A549 (cell line): ENCODE results near the gene SORCS2. TPM values are rescaled to one million over a fixed set of nuclear protein-coding genes. Genes with fewer than 3 reads are reported as not detected.

Source experiments
- ATAC-seq, 2 experiments: fragments of 200-7000 bp in 1 of 2; fragments of >200 bp in 1 of 2; cut with Nextera tagmentation in 1 of 2; cut with Tn5 transposase in 1 of 2; 3 replicates each; pipeline versions ENCODE4 v1.8.0 to v1.9.1; 2018 to 2020; ENCODE audit warnings: mild to moderate bottlenecking in 1 of 2, moderate library complexity in 1 of 2
- CTCF ChIA-PET: fragments of 300-600 bp; sonication (Branson Sonifier 250); formaldehyde crosslinking; extraction: SDS; loops from one replicate; lab custom pipeline; 2021; ENCODE audit warnings: antibody characterized with exemption, inconsistent platforms; lab: Yijun Ruan, JAX
- POLR2A ChIA-PET: fragments of 350-600 bp; formaldehyde crosslinking; extraction: SDS; loops from one replicate; lab custom pipeline; 2021; ENCODE audit warnings: antibody characterized with exemption, inconsistent platforms; lab: Yijun Ruan, JAX
- DNase-seq, 2 experiments: peaks; one replicate each; pipeline versions ENCODE4 v3.0.0 to v3.0.0-alpha.2; 2011 to 2016; ENCODE audit warnings: low read depth in 1 of 2, low spot score in 1 of 2
- FAIRE-seq: peaks from 2 replicates; lab custom pipeline; 2011; peaks lifted over from hg19 to GRCh38; lab: Jason Lieb, UNC
- H3K27ac ChIP-seq, 2 experiments: fragments of >200 bp; sonication (Bioruptor Twin); formaldehyde crosslinking; 3 replicates each; pipeline ENCODE4 v1.5.1; 2016 to 2017
- H3K4me1 ChIP-seq: fragments of >200 bp; sonication (Bioruptor Twin); formaldehyde crosslinking; 3 replicates; pipeline ENCODE4 v1.6.1; 2016
- H3K4me2 ChIP-seq: fragments of >200 bp; sonication (Bioruptor Twin); formaldehyde crosslinking; 3 replicates; pipeline ENCODE4 v1.6.1; 2016
- H3K4me3 ChIP-seq: fragments of >200 bp; sonication (Bioruptor Twin); formaldehyde crosslinking; 3 replicates; pipeline ENCODE4 v1.5.1; 2016
- H3K9me3 ChIP-seq: fragments of >200 bp; sonication (Bioruptor Twin); formaldehyde crosslinking; 3 replicates; pipeline ENCODE4 v1.6.1; 2016
- BHLHE40 ChIP-seq: IDR thresholded peaks from 2 replicates; pipeline ENCODE4 v1.6.1; 2012; ENCODE audit warnings: low read depth, low read length, inconsistent platforms
- CBX8 ChIP-seq: fragments of 200-600 bp; sonication (generic); IDR thresholded peaks from 2 replicates; pipeline ENCODE4 v1.6.1; 2016
- CHD2 ChIP-seq: fragments of 150-350 bp; IDR thresholded peaks from 2 replicates; pipeline ENCODE4 v1.6.1; 2014; ENCODE audit warnings: low read length; ENCODE audit not compliant: partially characterized antibody
- EHF ChIP-seq: fragments of 250-450 bp; sonication (Bioruptor Pico); IDR thresholded peaks from 2 replicates; pipeline ENCODE4 v1.5.0; 2020; ENCODE audit warnings: mild to moderate bottlenecking
- EHMT2 ChIP-seq: fragments of 200-600 bp; sonication (generic); IDR thresholded peaks from 2 replicates; pipeline ENCODE4 v1.6.1; 2016; ENCODE audit warnings: antibody characterized with exemption, low read depth, mild to moderate bottlenecking, moderate library complexity
- ELK1 ChIP-seq: fragments of 150-350 bp; IDR thresholded peaks from 2 replicates; pipeline ENCODE4 v1.6.1; 2014; ENCODE audit warnings: low read depth, mild to moderate bottlenecking, low read length
- EP300 ChIP-seq, 2 experiments: fragments of >200 bp; sonication (Bioruptor Twin); formaldehyde crosslinking; IDR thresholded peaks; 2 replicates in 1 of 2; 3 replicates in 1 of 2; pipeline ENCODE4 v1.6.1; 2016 to 2017
- FOSB ChIP-seq: fragments of 250-450 bp; sonication (Bioruptor Pico); IDR thresholded peaks from 2 replicates; pipeline ENCODE4 v1.5.0; 2020; ENCODE audit warnings: mild to moderate bottlenecking, moderate library complexity
- GATA3 ChIP-seq: IDR thresholded peaks from 2 replicates; pipeline ENCODE4 v1.6.1; 2012; ENCODE audit warnings: borderline replicate concordance
- HEYL ChIP-seq: fragments of 250-450 bp; sonication (Bioruptor Pico); IDR thresholded peaks from 2 replicates; pipeline ENCODE4 v1.8.0; 2021; ENCODE audit warnings: mild to moderate bottlenecking, moderate library complexity
- HMGXB4 ChIP-seq: fragments of 250-450 bp; sonication (Bioruptor Pico); IDR thresholded peaks from 2 replicates; pipeline ENCODE4 v1.5.0; 2021; ENCODE audit warnings: mild to moderate bottlenecking, moderate library complexity, borderline replicate concordance
- HOXA7 ChIP-seq: fragments of 250-450 bp; sonication (Bioruptor Pico); IDR thresholded peaks from 2 replicates; pipeline ENCODE4 v1.5.0; 2020; ENCODE audit warnings: mild to moderate bottlenecking, moderate library complexity
- HOXB13 ChIP-seq: fragments of 250-450 bp; sonication (Bioruptor Pico); IDR thresholded peaks from 2 replicates; pipeline ENCODE4 v1.5.0; 2020; ENCODE audit warnings: low read depth, mild to moderate bottlenecking, moderate library complexity
- JUN ChIP-seq, 2 experiments: fragments of >200 bp; sonication (Bioruptor Twin); formaldehyde crosslinking; IDR thresholded peaks; 2 replicates in 1 of 2; 3 replicates in 1 of 2; pipeline ENCODE4 v1.6.1; 2016 to 2017
- MAFK ChIP-seq: fragments of 450-650 bp; IDR thresholded peaks from 2 replicates; pipeline ENCODE4 v1.6.1; 2014; ENCODE audit not compliant: partially characterized antibody
- NFE2L2 ChIP-seq: fragments of 150-350 bp; conservative IDR thresholded peaks from 2 replicates; pipeline ENCODE4 v1.6.1; 2014; ENCODE audit warnings: low read length
- PBX3 ChIP-seq: IDR thresholded peaks from 2 replicates; pipeline ENCODE4 v1.6.1; 2012
- PHF8 ChIP-seq: fragments of 200-600 bp; sonication (generic); IDR thresholded peaks from 2 replicates; pipeline ENCODE4 v1.6.1; 2016; ENCODE audit warnings: low read depth, mild to moderate bottlenecking, antibody characterized with exemption, moderate library complexity, borderline replicate concordance
- POLR2A ChIP-seq: IDR thresholded peaks from 2 replicates; pipeline ENCODE4 v1.6.1; 2012; ENCODE audit warnings: mild to moderate bottlenecking, low read length
- RCOR1 ChIP-seq: fragments of 150-350 bp; IDR thresholded peaks from 2 replicates; pipeline ENCODE4 v1.6.1; 2014; ENCODE audit warnings: antibody characterized with exemption, low read length, low read depth
- SREBF2 ChIP-seq: fragments of 450-650 bp; IDR thresholded peaks from 2 replicates; pipeline ENCODE4 v1.6.1; 2014; ENCODE audit warnings: mild to moderate bottlenecking, moderate library complexity
- TFCP2L1 ChIP-seq: fragments of 250-450 bp; sonication (Bioruptor Pico); IDR thresholded peaks from 2 replicates; pipeline ENCODE4 v1.5.0; 2021; ENCODE audit warnings: mild to moderate bottlenecking
- TP53 ChIP-seq: fragments of 250-450 bp; sonication (Bioruptor Pico); IDR thresholded peaks from 2 replicates; pipeline ENCODE4 v1.5.0; 2021; ENCODE audit warnings: mild to moderate bottlenecking, moderate library complexity
- ZC3H11A ChIP-seq: fragments of 450-650 bp; IDR thresholded peaks from 2 replicates; pipeline ENCODE4 v1.6.1; 2014; ENCODE audit warnings: antibody characterized with exemption, mild to moderate bottlenecking
- WGBS: methylation state at CpG from one replicate; pipeline ENCODE4 v1.1.6; 2017; ENCODE audit errors: missing lambda C conversion rate; 5-methylcytosine and 5-hydroxymethylcytosine counted together
- polyA plus RNA-seq, 4 experiments: library from polyadenylated mRNA; depleted of rRNA in 3 of 4; stranded (reverse); fragments of >200 nt; fragmentation: RNase III in 1 of 4; extraction: RNeasy Plus Mini Kit Qiagen cat#74134 plus additional on column Dnase treatment in 1 of 4; gene quantifications; 2 replicates in 3 of 4; 3 replicates in 1 of 4; pipeline ENCODE4 v1.2.3, GENCODE V29; 2011 to 2017
- TF ChIP-seq, protein P1 (sequence below): fragments of 200-600 bp; sonication (generic); IDR thresholded peaks from 2 replicates; pipeline ENCODE4 v1.6.1; 2016; ENCODE audit warnings: antibody characterized with exemption, mild to moderate bottlenecking, moderate library complexity
- TF ChIP-seq, protein P2 (sequence below): fragments of 450-650 bp; IDR thresholded peaks from 2 replicates; pipeline ENCODE4 v1.6.1; 2014; ENCODE audit warnings: antibody characterized with exemption
- TF ChIP-seq, protein P3 (sequence below): fragments of >200 bp; sonication (Bioruptor Twin); formaldehyde crosslinking; IDR thresholded peaks from 3 replicates; pipeline ENCODE4 v1.6.1; 2016

Gene SORCS2
- polyA plus RNA-seq, 2 of the 4 experiments (the other 2 are of a cell fraction): 1.4 to 4.6 TPM

GRCh38 chr4:7255996-7256395, 63.7 kb downstream of the SORCS2 start:
- H3K9me3 ChIP-seq: no peaks in the 10 kb centered on the region
- CTCF ChIA-PET: interaction anchor here (1.2 kb wide), 1 partner anchor 40 kb away, joined by 4 read pairs; no protein-coding TSS in a partner anchor
- H3K4me1 ChIP-seq: no peaks in the 10 kb centered on the region
- no peak overlapping the region for H3K4me2 ChIP-seq
- POLR2A ChIA-PET: no interaction called here
- DNase-seq (no peak), FAIRE-seq (no peak), ATAC-seq (no peak)
- TF ChIP-seq JUN (IDR thresholded peaks at IDR 0.05) (no peak), PHF8 (no peak), HEYL (CRISPR knock-in tag) (no peak), NFE2L2 (no peak), RCOR1 (no peak), BHLHE40 (no peak), TP53 (CRISPR knock-in tag) (no peak), GATA3 (no peak), HOXB13 (CRISPR knock-in tag) (no peak), ELK1 (no peak), SREBF2 (no peak)
- TF ChIP-seq, protein P1, sequence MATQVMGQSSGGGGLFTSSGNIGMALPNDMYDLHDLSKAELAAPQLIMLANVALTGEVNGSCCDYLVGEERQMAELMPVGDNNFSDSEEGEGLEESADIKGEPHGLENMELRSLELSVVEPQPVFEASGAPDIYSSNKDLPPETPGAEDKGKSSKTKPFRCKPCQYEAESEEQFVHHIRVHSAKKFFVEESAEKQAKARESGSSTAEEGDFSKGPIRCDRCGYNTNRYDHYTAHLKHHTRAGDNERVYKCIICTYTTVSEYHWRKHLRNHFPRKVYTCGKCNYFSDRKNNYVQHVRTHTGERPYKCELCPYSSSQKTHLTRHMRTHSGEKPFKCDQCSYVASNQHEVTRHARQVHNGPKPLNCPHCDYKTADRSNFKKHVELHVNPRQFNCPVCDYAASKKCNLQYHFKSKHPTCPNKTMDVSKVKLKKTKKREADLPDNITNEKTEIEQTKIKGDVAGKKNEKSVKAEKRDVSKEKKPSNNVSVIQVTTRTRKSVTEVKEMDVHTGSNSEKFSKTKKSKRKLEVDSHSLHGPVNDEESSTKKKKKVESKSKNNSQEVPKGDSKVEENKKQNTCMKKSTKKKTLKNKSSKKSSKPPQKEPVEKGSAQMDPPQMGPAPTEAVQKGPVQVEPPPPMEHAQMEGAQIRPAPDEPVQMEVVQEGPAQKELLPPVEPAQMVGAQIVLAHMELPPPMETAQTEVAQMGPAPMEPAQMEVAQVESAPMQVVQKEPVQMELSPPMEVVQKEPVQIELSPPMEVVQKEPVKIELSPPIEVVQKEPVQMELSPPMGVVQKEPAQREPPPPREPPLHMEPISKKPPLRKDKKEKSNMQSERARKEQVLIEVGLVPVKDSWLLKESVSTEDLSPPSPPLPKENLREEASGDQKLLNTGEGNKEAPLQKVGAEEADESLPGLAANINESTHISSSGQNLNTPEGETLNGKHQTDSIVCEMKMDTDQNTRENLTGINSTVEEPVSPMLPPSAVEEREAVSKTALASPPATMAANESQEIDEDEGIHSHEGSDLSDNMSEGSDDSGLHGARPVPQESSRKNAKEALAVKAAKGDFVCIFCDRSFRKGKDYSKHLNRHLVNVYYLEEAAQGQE: no peak
- TF ChIP-seq, protein P2, sequence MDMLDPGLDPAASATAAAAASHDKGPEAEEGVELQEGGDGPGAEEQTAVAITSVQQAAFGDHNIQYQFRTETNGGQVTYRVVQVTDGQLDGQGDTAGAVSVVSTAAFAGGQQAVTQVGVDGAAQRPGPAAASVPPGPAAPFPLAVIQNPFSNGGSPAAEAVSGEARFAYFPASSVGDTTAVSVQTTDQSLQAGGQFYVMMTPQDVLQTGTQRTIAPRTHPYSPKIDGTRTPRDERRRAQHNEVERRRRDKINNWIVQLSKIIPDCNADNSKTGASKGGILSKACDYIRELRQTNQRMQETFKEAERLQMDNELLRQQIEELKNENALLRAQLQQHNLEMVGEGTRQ: no peak
- H3K4me3 ChIP-seq: no peak overlapping the region
- peak overlapping the region in 1 of 2 experiments; percentile 75; a peak in 3 of 6 replicates for H3K27ac ChIP-seq
- WGBS: 73% methylated on average over 6 of the region's 6 CpGs

GRCh38 chr4:7256984-7257810, 64.9 kb downstream of the SORCS2 start:
- POLR2A ChIA-PET: no interaction called here
- WGBS: 63% methylated on average over 12 of the region's 17 CpGs
- no peak for DNase-seq
- H3K9me3 ChIP-seq: no peaks in the 10 kb centered on the region
- FAIRE-seq: no peak
- CTCF ChIA-PET: interaction anchor here (1.2 kb wide), 1 partner anchor 39 kb away, joined by 4 read pairs; no protein-coding TSS in a partner anchor
- H3K4me1 ChIP-seq: no peaks in the 10 kb centered on the region
- no peak for ATAC-seq
- H3K4me3 ChIP-seq: no peak overlapping the region
- TF ChIP-seq HOXA7 (CRISPR knock-in tag) (no peak), FOSB (CRISPR knock-in tag) (no peak), CHD2 (no peak), ZC3H11A (no peak), MAFK (no peak), TFCP2L1 (CRISPR knock-in tag) (no peak), CBX8 (no peak), SREBF2 (no peak), POLR2A (no peak), EHF (CRISPR knock-in tag) (no peak), BHLHE40 (no peak), EHMT2 (no peak), EP300 (IDR thresholded peaks at IDR 0.05) (no peak), PBX3 (no peak), TP53 (CRISPR knock-in tag) (no peak), JUN (IDR thresholded peaks at IDR 0.05) (no peak), HMGXB4 (CRISPR knock-in tag) (no peak)
- TF ChIP-seq, protein P3, sequence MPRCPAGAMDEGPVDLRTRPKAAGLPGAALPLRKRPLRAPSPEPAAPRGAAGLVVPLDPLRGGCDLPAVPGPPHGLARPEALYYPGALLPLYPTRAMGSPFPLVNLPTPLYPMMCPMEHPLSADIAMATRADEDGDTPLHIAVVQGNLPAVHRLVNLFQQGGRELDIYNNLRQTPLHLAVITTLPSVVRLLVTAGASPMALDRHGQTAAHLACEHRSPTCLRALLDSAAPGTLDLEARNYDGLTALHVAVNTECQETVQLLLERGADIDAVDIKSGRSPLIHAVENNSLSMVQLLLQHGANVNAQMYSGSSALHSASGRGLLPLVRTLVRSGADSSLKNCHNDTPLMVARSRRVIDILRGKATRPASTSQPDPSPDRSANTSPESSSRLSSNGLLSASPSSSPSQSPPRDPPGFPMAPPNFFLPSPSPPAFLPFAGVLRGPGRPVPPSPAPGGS: no peak
- peak overlapping the region in 1 of 2 experiments; percentile 26; a peak in 1 of 6 replicates for H3K27ac ChIP-seq
- H3K4me2 ChIP-seq: no peak overlapping the region
